HFF-Myc (cell line): ENCODE results near the gene AKAP8.
"Not testable (repeated sequence)": the region's sequence is repeated elsewhere in the genome, so short reads cannot be mapped to it uniquely, and the experiment has no call there.

ENCODE experiments used
- DNase-seq: peaks from one replicate; pipeline ENCODE4 v3.0.0-alpha.2; 2011; ENCODE audit warnings: low read depth; ENCODE audit errors: extremely low read depth
- H3K4me3 ChIP-seq: replicated peaks from 2 replicates; pipeline ENCODE4 v1.5.1; 2011; ENCODE audit warnings: low read depth, mild to moderate bottlenecking, control low read depth, low read length
- CTCF ChIP-seq: IDR thresholded peaks from 2 replicates; pipeline ENCODE4 v1.5.1; 2012; ENCODE audit warnings: mild to moderate bottlenecking, low read depth, low read length, control low read depth; ENCODE audit errors: missing control alignments

The AKAP8 gene

GRCh38 chr19:15368798-15369593 is 10.6 kb downstream of the AKAP8 start:
- H3K4me3 ChIP-seq, result no peak overlapping the region
- no peak for DNase-seq
- TF ChIP-seq CTCF, result no peak

GRCh38 chr19:15368051-15368632 is 11.4 kb downstream of the AKAP8 start:
- no peak for TF ChIP-seq CTCF
- no peak overlapping the region for H3K4me3 ChIP-seq
- no peak for DNase-seq

- no peak for DNase-seq
- H3K4me3 ChIP-seq, result no peak overlapping the region
- TF ChIP-seq CTCF, result no peak
Observed at GRCh38 chr19:15367439-15367838, 12.1 kb downstream of the AKAP8 start.

GRCh38 chr19:15365264-15365663 is 14.3 kb downstream of the AKAP8 start:
- DNase-seq, result no peak
- TF ChIP-seq CTCF, result no peak
- no peak overlapping the region for H3K4me3 ChIP-seq

GRCh38 chr19:15363791-15364190 is 15.8 kb downstream of the AKAP8 start:
- DNase-seq, H3K4me3 ChIP-seq: not testable (repeated sequence)

GRCh38 chr19:15363048-15363447 is 16.5 kb downstream of the AKAP8 start:
- H3K4me3 ChIP-seq, DNase-seq: not testable (repeated sequence)

GRCh38 chr19:15360015-15360414 is 19.6 kb downstream of the AKAP8 start:
- not testable (repeated sequence) for DNase-seq

GRCh38 chr19:15358918-15359317 is 20.7 kb downstream of the AKAP8 start:
- no peak for TF ChIP-seq CTCF
- no peak for DNase-seq
- H3K4me3 ChIP-seq, result no peak overlapping the region

More at GRCh38 chr19:15360015-15360414, 19.6 kb downstream of the AKAP8 start:
- H3K4me3 ChIP-seq, result not testable (repeated sequence)
